Measurements from ENCODE around the gene SLC25A25.
"Not testable (repeated sequence)": the region's sequence is repeated elsewhere in the genome, so short reads cannot be mapped to it uniquely, and the experiment has no call there.

Gene SLC25A25

DNA sequence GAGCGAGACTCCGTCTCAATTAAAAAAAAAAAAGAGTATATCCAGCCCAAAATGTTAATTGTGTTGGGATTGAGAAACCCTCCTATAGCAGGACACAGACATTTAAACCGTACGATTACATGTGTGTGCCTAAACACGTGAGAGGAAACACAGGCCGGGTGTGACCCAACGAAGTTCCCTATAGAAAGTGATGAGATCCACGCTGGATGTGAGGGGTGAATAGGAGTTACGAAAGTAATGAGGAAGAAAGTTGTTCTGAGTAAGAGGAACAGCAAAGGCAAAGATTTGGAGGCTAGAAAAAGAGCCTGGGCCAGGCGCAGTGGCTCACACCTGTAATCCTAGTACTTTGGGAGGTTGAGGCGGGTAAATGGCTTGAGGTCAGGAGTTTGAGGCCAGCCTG lies 14.5 kb upstream of the SLC25A25 start:
- DNase-seq, result no peak

DNA sequence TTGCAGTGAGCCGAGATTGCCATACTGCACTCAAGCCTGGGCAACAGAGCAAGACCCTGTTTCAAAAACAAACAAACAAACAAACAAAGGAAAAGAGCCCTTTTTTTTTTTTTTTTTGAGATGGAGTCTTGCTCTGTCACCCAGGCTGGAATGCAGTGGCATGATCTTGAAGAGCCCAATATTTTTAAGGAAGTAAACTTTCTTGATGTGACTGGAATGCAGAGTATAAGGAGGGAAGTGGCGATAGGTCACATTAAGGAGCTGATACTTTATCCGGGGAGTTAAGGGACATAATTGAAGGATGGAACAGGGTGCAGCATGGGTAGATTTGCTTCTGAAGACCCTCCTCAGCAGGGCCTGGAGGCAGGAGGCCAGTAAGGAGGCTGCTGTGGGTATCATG lies 13.9 kb upstream of the SLC25A25 start:
- no peak for DNase-seq

DNA sequence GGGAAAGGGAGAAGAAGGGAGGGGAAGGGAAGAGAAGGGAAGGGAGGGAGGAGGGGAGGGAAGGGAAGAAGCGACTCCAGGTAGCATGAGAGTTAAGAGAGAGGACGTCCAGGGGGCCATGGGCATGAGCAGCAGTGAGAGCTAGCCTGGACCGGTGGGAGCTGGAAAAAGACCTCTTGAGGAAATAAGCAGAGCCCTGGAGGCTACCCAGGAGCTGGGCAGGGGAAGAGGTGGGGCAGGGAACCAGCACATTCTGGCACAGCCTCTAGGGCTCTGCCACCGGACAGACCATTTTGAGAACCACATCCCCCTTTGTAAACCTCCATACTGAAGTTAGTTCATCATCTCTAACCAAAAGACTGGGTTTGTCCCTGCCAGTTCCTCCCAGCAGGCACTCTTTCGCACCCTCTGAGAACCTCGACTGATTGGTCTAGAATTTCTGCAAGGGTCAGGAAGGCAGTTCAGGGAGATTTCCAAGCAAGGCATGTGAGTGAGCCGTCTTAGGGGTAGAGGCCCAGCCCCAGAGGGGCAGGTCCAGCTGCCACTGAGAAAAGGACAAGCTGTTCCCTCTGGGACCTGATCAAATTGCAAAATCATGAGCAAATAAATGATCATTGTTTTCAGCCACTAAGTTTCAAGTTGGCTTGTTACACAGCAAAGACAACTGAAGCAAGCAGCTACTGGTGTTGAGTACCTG lies 12.5 kb upstream of the SLC25A25 start:
- DNase-seq, result no peak

- DNase-seq, result no peak
Measured at GRCh38 chr9:128056086-128056485, 11.9 kb upstream of the SLC25A25 start.

GRCh38 chr9:128056887-128057723 lies 10.9 kb upstream of the SLC25A25 start:
- DNase-seq, result no peak

DNA sequence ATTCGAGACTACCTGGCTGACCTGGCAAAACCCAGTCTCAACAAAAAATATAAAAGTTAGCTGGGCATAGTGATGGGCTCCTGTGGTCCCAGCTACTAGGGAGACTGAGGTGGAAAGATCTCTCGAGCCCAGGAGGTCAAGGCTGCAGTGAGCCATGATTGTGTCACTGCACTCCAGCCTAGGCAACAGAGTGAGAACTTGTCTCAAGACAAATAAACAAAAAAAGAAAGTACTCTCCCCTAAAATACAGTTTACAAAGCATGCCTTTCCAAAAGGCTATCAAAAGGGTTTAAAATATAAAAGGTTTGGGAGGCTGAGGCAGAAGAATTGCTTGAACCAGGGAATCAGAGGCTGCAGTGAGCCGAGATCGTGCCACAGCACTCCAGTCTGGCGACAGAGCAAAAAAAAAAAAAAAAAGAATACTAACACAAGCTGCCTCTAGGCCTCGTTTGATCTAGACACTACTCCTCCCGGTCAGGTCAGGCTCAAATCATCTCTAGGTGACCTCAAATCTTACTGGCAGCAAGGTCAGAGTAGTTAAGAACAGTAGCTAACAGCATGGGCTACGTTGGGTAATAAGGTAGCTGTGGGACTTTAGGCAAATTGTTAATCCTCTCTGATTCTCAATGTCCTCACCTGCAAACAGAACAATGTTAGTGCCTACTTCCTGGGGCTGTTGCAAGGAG lies 10.2 kb upstream of the SLC25A25 start:
- DNase-seq, result no peak

- no peak for DNase-seq
Measured at GRCh38 chr9:128059365-128059983, 8.6 kb upstream of the SLC25A25 start.

DNA sequence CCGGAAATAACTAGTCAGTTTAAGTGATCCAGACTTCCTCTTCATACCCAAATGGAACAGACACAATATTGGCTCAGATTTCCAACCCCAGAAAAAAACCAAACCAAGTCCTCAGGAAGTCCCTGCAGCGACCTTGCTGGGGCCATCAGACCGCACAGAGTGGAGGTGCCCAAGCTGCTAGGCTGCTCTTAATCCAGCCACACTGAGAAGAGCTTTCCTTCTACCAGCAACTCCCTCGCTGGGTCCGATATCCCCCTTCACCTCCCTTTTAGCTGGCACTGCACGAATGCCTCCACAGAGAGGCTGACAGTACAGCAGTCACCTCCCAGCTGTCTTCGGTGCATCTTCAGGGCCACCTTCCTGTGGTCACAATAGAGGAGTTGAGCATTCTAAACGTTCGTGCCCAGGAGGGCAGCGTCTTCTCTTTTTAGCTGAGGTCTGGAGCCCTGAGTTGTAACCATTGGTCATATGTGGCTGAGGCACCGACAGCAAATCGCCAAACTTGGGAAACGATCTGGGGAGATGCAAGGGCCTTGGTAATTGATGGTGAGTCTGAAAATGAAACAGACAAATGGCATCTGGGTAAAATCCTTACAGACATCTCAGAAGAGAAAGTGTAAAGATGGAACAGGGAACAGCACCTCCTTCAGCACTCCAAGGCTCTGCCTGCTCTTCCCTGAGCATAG lies 6.6 kb upstream of the SLC25A25 start:
- no peak for DNase-seq

GRCh38 chr9:128062279-128062678 lies 5.8 kb upstream of the SLC25A25 start:
- DNase-seq, result no peak

GRCh38 chr9:128062846-128063831 lies 4.9 kb upstream of the SLC25A25 start:
- no peak for DNase-seq

- no peak for DNase-seq
Measured at GRCh38 chr9:128065907-128066712, 1.9 kb upstream of the SLC25A25 start.

GRCh38 chr9:128066713-128067644 lies 1.1 kb upstream of the SLC25A25 start, which contains the start of gene NAIF1:
NAIF1 (minus strand) TSS chr9:128067320; CDS start chr9:128067101, 219 bp downstream.
- DNase-seq, result peak; percentile 98

DNA sequence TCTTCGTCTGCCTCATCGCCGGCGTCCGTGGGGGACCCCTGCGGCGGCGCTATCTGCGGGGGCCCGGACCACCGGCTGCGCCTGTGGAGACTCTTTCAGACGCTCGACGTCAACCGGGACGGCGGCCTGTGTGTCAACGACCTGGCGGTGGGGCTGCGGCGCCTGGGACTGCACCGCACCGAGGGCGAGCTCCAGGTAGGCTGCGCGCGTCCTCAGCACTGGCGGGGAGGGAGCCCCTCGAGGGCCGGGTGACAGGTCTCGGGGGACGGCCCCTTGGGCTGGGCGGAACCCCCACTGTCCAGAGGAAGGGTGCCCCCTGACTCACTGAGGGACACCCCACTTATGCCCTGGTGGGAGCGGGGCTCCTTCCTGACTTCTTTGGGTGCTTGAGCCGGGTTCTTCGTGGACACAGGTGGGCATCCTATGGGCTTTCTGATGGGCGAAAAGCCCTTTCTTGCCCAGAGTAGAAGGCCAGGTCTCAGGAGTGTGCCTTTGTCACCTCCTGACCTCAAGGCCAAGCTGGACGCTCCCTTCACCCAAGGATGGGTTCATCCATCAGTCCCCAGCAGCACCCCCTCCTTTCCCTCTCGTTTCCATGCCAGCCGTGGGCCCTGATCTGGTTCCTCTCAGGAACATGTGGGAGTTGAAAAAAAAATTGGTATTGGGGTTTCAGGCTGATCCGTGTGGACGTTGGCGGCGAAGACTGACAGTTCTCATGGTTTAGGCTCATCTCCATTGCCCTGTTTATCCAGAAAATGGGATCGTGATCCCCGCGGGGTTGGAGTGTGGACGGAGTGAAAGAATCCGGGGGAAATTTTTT lies 564 bp downstream of the SLC25A25 start:
- peak; percentile 34 for DNase-seq

DNA sequence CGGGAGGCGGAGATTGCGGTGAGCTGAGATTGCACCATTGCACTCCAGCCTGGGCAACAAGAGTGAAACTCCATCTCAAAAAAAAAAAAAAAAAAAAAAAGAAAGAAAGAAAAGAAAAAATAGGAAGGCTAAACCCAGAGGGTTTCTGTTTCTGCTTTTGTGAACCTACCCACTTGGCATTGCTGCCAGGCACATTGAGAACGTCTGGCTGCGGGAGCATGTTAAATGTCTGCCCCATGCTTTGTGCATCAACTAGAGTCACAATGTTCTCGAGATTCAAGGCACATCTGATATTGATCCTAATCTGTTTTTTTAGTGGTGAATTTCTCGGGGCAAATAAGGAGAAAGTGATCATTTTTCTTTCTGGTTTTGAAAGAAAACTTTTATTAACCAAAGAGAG lies 2.8 kb downstream of the SLC25A25 start:
- DNase-seq, result no peak

- not testable (repeated sequence) for DNase-seq
Measured at GRCh38 chr9:128071475-128071874, 3.4 kb downstream of the SLC25A25 start.

DNA sequence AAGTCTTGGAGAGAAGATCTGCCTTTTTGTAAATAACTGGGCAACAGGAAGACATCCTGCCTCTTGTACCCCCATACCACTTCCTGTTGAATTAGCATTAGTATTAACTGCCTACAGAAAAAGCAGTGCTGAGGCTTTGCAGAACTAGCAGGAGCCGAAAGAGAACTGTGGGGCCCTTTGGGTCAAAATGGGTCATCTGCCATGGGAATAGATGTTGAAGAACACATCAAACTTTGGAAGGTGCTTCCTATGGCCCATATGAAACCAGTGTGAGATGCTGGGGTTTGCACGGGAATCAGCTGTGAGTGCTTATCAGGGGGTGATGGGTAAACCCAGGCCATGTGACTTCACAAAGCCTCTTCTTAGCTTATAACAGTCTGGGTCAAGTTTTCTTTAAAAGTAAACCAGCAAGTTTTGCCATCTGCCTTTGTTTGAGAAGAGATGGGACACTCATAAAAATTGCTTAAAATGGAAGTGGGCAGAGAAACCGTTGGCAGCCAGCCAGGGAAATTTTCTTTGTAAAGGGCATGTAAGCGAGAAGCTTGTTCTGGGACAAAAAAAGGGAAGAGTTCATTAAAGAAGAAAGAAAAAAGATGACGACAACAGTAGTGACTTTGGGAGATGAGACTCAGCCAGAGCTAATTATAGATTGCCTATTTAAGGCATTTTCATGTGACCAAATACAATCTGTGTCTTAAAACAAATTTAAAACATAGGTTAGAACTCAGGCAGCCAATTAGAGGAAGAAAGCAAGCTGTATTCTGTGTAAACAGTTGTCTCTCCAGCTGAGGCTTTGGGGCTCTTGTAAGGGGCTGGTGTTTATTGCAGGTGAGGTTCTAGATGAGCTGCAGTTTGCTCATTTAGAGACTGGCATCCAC lies 4.4 kb downstream of the SLC25A25 start:
- DNase-seq, result peak; percentile 46

GRCh38 chr9:128073253-128073886 lies 5.3 kb downstream of the SLC25A25 start:
- DNase-seq, result no peak

Data from activated CD4-positive, alpha-beta T cell treated with anti-CD3 and anti-CD28 coated beads, Interleukin-2, Interleukin-6, amounts not matched to agents 100 ng/mL and 50 ng/mL, durations not matched to agents 16 hours and 8 hours (primary cell).